ENCODE data around the gene DLK2.

DNA sequence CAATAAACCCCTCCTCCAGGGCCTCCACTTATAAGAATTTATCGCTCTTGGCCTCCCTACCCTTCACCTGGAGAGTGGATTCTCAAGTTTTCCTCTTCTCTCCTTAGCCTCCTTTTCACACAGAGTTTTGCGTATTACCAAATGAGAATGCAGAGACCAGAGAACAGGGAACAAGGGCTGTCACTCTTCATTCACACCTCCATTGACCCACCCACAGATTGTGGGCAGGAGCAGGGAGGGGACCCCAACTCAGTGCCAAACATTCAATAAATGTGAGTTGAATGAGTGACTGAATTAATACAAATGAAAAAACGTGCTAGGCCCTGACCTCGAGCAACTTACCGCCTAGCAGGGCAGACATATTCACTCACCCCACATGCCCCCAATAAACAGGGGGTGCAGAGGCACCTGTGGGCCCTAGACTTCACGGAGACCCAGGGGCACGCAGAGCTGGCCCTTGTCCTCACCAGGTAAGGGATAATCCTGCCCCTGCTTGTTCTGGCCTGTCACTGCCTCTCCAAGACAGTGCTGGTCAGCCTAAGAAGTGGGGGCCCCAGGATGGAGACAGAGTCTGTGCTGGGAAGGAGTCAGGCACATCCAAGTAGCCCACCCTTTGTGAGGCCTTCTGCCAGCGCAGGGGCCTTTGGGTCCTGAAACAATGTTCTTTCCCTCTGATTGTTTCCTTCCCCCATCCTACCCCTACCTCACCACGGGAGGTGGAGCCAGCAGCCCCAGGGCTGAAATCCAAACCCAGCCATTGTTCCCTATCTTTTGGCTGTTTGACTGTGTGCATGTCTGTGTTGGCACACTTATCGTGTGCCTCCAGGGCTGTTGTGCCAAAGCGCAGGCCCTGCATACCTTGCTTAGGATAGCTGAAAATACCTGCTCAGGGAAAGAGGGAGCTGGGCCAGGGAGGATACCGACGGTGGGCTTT, 13.7 kb upstream of the DLK2 start:
- no peak for TF ChIP-seq EZH2 (conservative IDR thresholded peaks at IDR 0.05; ENCODE audit: low read depth, low read length)
- TF ChIP-seq, protein P1, sequence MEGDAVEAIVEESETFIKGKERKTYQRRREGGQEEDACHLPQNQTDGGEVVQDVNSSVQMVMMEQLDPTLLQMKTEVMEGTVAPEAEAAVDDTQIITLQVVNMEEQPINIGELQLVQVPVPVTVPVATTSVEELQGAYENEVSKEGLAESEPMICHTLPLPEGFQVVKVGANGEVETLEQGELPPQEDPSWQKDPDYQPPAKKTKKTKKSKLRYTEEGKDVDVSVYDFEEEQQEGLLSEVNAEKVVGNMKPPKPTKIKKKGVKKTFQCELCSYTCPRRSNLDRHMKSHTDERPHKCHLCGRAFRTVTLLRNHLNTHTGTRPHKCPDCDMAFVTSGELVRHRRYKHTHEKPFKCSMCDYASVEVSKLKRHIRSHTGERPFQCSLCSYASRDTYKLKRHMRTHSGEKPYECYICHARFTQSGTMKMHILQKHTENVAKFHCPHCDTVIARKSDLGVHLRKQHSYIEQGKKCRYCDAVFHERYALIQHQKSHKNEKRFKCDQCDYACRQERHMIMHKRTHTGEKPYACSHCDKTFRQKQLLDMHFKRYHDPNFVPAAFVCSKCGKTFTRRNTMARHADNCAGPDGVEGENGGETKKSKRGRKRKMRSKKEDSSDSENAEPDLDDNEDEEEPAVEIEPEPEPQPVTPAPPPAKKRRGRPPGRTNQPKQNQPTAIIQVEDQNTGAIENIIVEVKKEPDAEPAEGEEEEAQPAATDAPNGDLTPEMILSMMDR (CRISPR knock-in tag; IDR thresholded peaks at IDR 0.05) = no peak
- TF ChIP-seq POLR2G (IDR thresholded peaks at IDR 0.05; ENCODE audit: low read depth, low read length) = no peak
- no peak for TF ChIP-seq NR2F2 (IDR thresholded peaks at IDR 0.05; ENCODE audit: borderline replicate concordance, low read depth)
